Measurements from ENCODE around the gene PLXNC1.
A peak's percentile ranks its signal among the peaks of the same experiment; 100 is the strongest.

PLXNC1 gene

DNA sequence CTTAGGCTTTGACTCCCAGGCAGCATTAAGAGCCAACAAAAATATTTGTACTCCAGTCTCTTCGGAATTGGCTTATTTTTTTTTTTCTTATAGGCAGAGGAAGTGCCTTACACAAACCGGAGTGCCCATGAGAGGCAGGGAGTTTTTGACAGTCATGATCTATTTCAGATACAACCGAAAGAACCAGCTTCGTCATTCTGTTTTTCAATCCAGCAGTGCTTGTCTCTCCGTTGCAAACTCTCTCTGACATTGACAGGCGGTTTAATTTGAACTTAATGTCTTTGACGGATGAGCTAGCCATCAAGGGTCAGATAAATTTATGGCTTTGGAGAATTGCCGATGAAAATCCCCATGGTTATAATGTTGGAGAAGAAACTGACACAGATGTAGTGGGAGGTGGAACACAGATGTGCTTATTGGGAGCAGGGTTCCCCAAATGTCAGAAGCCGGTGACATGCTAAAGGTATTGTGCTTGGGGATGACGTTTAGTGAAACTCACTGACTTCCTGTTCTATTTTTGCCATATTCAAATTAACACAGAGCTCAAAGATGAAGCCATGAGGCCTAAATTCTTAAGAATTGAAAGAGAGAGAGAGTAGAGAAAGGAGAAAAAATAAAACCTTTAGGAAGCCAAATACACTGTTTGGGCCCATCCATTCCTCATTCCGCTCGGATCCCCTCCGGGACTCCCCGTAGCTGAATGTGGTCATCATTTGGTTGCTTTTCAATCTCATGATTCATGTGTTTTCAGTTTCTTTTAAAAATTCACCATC lies 59.7 kb downstream of the PLXNC1 start:
- peaks cover 20% of the 10 kb centered on the region for H3K4me1 ChIP-seq
- H3K9ac ChIP-seq, result no peak overlapping the region
- no peaks in the 10 kb centered on the region for H3K27me3 ChIP-seq
- H3K4me2 ChIP-seq, result peak overlapping the region; percentile 62
- no peaks in the 10 kb centered on the region for H3K9me3 ChIP-seq
- H3K27ac ChIP-seq, result no peak overlapping the region
- TF ChIP-seq Cebpa-rat (IDR thresholded peaks at IDR 0.05), result no peak
- no peaks in the 10 kb centered on the region for H3K36me3 ChIP-seq
- H3K4me3 ChIP-seq, result no peak overlapping the region
- H4K20me1 ChIP-seq, result no peaks in the 10 kb centered on the region

DNA sequence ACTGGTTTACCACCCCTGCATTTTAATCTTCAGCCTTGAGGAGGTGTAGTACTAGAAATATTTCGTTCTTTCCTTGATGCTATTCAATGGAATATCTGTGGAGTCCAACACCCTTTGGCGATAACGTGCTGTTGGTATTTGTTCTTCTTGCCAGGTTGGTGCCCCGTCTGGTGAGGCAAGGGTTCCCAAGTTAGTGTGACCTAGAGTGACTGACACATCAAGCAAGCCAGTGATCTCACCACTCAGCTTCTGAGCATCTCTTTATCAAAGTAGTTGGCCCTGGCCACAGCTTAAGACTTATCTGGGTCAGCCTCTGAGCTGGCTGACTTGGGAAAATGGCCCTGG lies 60.2 kb downstream of the PLXNC1 start:
- Histone ChIP-seq H3K36me3 (no peaks in the 10 kb centered on the region), H3K4me1 (peaks cover 20% of the 10 kb centered on the region), H3K9me3 (no peaks in the 10 kb centered on the region), H3K4me2 (peak overlapping the region; percentile 62), H3K27me3 (no peaks in the 10 kb centered on the region), H3K9ac (no peak overlapping the region), H4K20me1 (no peaks in the 10 kb centered on the region), H3K27ac (no peak overlapping the region), H3K4me3 (no peak overlapping the region)
- no peak for TF ChIP-seq Cebpa-rat (IDR thresholded peaks at IDR 0.05)

DNA sequence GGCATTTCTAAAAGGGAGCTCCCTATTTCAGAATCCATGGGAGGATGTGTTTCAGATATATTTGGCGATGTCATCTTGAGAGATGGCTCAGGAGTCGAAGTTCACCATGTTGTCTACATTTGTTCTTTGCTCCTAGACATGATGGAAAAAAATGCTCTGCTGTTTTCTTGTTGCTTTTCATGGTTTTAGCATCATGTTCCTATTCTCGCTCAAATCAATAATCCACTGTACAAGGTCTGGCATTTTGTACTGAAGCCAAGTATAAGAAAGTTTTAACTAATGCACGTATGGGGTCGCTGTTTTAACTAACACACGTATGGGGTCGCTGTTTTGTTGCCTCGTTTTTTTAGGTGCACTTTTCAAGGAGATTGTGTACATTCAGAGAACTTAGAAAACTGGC lies 60.9 kb downstream of the PLXNC1 start:
- no peak for TF ChIP-seq Cebpa-rat (IDR thresholded peaks at IDR 0.05)
- H4K20me1 ChIP-seq, result no peaks in the 10 kb centered on the region
- H3K36me3 ChIP-seq, result no peaks in the 10 kb centered on the region
- no peak overlapping the region for H3K4me3 ChIP-seq
- no peak overlapping the region for H3K9ac ChIP-seq
- H3K9me3 ChIP-seq, result no peaks in the 10 kb centered on the region
- no peak overlapping the region for H3K27ac ChIP-seq
- no peak overlapping the region for H3K4me2 ChIP-seq
- peaks cover 20% of the 10 kb centered on the region for H3K4me1 ChIP-seq
- no peaks in the 10 kb centered on the region for H3K27me3 ChIP-seq

DNA sequence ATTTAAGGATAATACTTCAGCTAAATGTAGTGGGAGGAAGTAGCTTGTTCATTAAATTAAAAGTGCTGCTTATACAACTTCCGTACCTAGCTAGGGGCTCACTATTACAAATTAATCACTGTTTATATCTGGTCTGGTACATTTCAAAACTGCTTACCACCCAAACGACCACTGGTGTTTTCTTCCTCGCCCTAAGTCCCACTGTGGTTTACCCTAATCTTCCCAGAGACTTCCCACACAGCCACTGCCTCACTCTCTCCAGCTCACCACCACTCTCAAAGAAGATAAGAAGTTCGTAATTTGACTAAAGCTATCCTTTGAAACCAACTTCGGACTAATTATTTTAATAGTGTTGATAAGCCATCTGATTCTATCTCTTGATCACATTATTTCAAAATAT lies 62.6 kb downstream of the PLXNC1 start:
- H3K4me3 ChIP-seq, result no peak overlapping the region
- no peaks in the 10 kb centered on the region for H3K27me3 ChIP-seq
- no peak overlapping the region for H3K9ac ChIP-seq
- H3K4me1 ChIP-seq, result peaks cover 11% of the 10 kb centered on the region
- H3K4me2 ChIP-seq, result no peak overlapping the region
- no peak overlapping the region for H3K27ac ChIP-seq
- no peaks in the 10 kb centered on the region for H3K36me3 ChIP-seq
- TF ChIP-seq Cebpa-rat (IDR thresholded peaks at IDR 0.05), result no peak
- H4K20me1 ChIP-seq, result no peaks in the 10 kb centered on the region
- no peaks in the 10 kb centered on the region for H3K9me3 ChIP-seq

DNA sequence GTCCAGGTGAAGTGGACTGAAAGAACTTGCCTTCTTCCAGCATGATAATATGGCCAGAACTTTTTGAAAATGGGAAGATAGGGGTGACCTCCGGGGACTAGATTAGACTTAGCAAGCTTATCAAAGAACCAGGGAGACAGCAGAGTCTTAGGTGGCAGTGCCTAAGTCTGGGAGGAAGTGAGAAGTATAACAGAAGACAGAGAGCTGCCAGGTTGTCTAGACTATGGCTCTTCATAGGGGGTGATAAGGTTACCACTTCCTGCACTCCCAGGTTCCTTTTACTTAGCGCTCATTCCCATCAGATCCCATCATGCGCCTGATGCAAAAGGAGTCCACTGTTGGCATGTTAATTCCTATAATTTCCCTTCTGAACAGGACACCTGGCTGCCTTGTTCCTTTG lies 69.9 kb downstream of the PLXNC1 start:
- Histone ChIP-seq H3K27me3 (no peaks in the 10 kb centered on the region), H3K9ac (no peak overlapping the region), H3K4me2 (no peak overlapping the region), H3K4me3 (no peak overlapping the region), H3K27ac (no peak overlapping the region), H4K20me1 (no peaks in the 10 kb centered on the region), H3K9me3 (no peaks in the 10 kb centered on the region), H3K36me3 (no peaks in the 10 kb centered on the region), H3K4me1 (0 out of 2 replicates have a peak, but pooled peaks cover 4% of the 10 kb centered on the region)
- no peak for TF ChIP-seq Cebpa-rat (IDR thresholded peaks at IDR 0.05)

DNA sequence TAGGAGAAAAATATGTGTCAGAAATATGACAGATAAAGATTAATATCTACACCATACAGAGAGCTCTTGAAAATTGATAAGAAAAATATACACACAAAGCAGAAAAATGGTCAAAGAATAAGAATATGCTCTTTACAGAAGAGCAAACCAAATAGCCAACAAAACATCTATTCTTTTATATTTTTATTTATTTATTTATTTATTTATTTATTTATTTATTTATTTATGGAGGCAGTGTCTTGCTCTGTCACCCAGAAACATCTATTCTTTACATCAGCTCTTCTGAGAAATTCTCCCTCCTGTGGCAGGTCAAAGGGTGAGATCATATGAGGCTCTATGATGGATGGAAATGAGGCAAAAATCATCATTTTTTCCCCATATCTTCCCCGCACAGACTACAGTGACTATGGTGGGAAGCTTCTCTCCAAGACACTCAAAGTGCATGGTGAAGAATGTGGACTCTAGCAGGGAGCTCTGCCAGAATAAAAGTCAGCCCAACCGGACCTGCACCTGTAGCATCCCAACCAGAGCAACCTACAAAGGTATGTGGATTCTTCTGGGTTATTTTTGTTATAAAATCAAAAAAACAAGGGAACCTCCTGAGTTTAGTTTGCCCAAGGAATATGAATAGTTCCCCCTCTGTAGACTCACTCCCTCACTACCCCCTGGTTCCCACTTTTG lies 71.4 kb downstream of the PLXNC1 start:
- no peaks in the 10 kb centered on the region for H3K9me3 ChIP-seq
- no peaks in the 10 kb centered on the region for H4K20me1 ChIP-seq
- H3K27ac ChIP-seq, result no peak overlapping the region
- H3K4me3 ChIP-seq, result no peak overlapping the region
- H3K36me3 ChIP-seq, result no peaks in the 10 kb centered on the region
- no peak overlapping the region for H3K9ac ChIP-seq
- H3K27me3 ChIP-seq, result no peaks in the 10 kb centered on the region
- no peak overlapping the region for H3K4me2 ChIP-seq
- TF ChIP-seq Cebpa-rat (IDR thresholded peaks at IDR 0.05), result no peak
- H3K4me1 ChIP-seq, result 0 out of 2 replicates have a peak, but pooled peaks cover 4% of the 10 kb centered on the region

DNA sequence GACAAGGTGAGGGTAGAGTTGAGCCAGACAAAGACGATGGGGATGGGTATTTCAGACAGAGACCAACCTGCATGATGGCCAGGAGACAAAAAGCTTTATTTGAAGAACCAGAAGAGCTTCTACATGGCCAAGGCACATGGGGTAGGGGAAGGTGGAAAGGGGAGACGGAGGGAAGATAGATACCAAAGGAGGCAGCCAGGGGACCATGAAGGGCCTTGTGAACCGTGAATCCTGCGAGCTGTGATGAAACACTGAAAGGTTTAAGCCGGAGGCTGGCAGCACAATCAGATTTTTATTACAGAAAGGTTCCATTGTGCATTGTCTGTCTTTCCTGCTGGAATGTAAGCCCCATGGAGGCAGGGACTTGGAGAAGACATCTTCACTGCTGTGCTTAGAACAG lies 72.4 kb downstream of the PLXNC1 start:
- no peaks in the 10 kb centered on the region for H3K36me3 ChIP-seq
- TF ChIP-seq Cebpa-rat (IDR thresholded peaks at IDR 0.05), result no peak
- no peak overlapping the region for H3K4me2 ChIP-seq
- H3K4me1 ChIP-seq, result 0 out of 2 replicates have a peak, but pooled peaks cover 4% of the 10 kb centered on the region
- H3K4me3 ChIP-seq, result no peak overlapping the region
- no peaks in the 10 kb centered on the region for H4K20me1 ChIP-seq
- H3K27me3 ChIP-seq, result no peaks in the 10 kb centered on the region
- no peak overlapping the region for H3K27ac ChIP-seq
- H3K9ac ChIP-seq, result no peak overlapping the region
- no peaks in the 10 kb centered on the region for H3K9me3 ChIP-seq

DNA sequence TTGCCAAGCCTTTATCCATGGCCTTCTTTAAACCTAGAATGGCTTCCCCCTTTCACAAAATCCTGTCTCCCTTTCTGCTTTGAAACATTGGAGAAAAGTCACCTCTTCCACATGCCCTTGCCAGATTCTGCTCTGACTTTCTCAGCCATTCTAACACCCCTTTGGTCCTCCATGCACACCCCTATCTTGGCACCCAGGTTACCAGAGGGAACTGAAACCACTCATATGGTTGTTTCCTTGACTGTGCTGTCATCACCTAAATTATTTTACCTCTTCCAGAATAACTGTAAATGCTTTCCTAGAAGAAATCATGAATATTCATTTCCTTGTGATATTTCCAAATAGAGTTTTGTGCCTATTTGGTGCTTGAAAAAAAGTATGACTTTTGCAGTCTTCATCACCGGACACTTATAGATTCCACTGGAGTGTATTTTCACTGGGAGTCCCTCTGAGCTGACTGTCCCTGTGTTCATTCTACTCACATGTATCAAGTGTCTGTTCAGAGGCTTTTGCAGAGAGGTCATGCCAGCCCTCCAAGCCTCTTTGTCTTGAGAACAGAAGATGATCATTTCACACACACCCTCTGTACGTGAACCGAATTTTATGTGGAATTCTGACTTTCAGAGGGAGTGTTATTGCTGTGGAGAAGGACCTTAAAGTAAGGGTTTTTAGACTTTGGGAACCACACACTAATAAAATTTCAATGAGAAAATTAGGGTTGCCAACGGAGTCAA lies 74.1 kb downstream of the PLXNC1 start:
- Histone ChIP-seq H3K27me3 (no peaks in the 10 kb centered on the region), H3K4me2 (no peak overlapping the region)

DNA sequence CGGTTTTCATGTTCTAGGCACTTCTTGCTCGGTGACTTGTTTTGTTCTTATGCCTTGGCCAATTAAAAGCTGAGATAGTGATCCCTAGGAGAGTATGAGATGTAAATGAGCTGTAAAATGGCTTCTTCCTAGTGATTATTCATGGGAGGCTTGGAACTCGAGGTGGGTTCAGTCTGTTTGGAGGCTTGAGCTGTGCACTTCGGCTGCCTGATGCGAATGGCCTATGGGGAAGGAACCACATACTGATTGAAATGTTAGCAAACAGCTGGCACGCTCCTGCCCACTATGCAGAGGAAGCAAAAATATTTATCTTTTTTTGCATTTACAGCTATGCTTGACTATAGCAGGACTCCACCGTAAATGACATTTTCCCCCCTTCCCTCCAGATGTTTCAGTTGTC lies 75.5 kb downstream of the PLXNC1 start:
- Histone ChIP-seq H3K9ac (no peak overlapping the region), H4K20me1 (no peaks in the 10 kb centered on the region), H3K36me3 (no peaks in the 10 kb centered on the region), H3K4me3 (no peak overlapping the region), H3K4me2 (no peak overlapping the region), H3K27ac (no peak overlapping the region), H3K9me3 (no peaks in the 10 kb centered on the region), H3K27me3 (no peaks in the 10 kb centered on the region), H3K4me1 (0 out of 2 replicates have a peak, but pooled peaks cover 4% of the 10 kb centered on the region)
- no peak for TF ChIP-seq Cebpa-rat (IDR thresholded peaks at IDR 0.05)

More for the DNA sequence above, 74.1 kb downstream of the PLXNC1 start:
- no peak for TF ChIP-seq Cebpa-rat (IDR thresholded peaks at IDR 0.05)
- H3K4me1 ChIP-seq, result 0 out of 2 replicates have a peak, but pooled peaks cover 4% of the 10 kb centered on the region
- H3K9ac ChIP-seq, result no peak overlapping the region
- H4K20me1 ChIP-seq, result no peaks in the 10 kb centered on the region
- no peaks in the 10 kb centered on the region for H3K9me3 ChIP-seq
- H3K27ac ChIP-seq, result no peak overlapping the region
- no peaks in the 10 kb centered on the region for H3K36me3 ChIP-seq
- no peak overlapping the region for H3K4me3 ChIP-seq

DNA sequence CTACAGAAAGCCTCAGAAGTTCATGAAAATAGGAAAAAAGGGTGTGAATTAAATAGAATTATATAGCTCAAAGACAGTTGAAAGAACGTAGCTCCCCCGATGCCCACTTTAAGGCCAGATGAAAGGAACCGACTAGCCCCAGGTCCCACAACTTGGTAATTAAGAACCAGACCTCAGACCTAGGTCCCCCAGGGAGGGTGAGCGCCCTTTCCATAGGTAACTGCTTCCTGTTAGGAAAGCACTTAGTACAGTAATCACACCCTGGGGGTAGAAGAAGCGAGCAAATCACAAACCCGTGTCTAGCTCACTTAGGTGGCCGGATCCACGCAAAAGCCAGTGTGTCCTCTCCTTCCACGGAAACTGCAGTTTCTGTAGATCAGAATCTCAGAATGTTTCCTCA lies 77.1 kb downstream of the PLXNC1 start:
- H3K9ac ChIP-seq, result no peak overlapping the region
- no peak for TF ChIP-seq Cebpa-rat (IDR thresholded peaks at IDR 0.05)
- H3K4me3 ChIP-seq, result no peak overlapping the region
- H4K20me1 ChIP-seq, result no peaks in the 10 kb centered on the region
- no peaks in the 10 kb centered on the region for H3K9me3 ChIP-seq
- H3K27ac ChIP-seq, result no peak overlapping the region
- H3K27me3 ChIP-seq, result no peaks in the 10 kb centered on the region
- H3K4me1 ChIP-seq, result peaks cover 9% of the 10 kb centered on the region
- no peaks in the 10 kb centered on the region for H3K36me3 ChIP-seq
- no peak overlapping the region for H3K4me2 ChIP-seq
